HL-60/S4 treated with retinoic acid at 250 ng/mL for 4 days and 3 days (cell line): ENCODE measurements around the gene FUT9.

Experiments
- in situ Hi-C: fragments of 300-500 bp; cut with MboI; formaldehyde crosslinking; loops from 2 replicates; pipeline ENCODE4 v1.7.0; 2022; ENCODE audit warnings: low sequenced_read_pairs

Gene FUT9

GRCh38 chr6:96164802-96165201 lies 149.0 kb downstream of the FUT9 start:
- in situ Hi-C loops, result no loop called here

- in situ Hi-C loops, result no loop called here
Observed at GRCh38 chr6:96171112-96171511, 155.3 kb downstream of the FUT9 start.

GRCh38 chr6:96184798-96185197 lies 169.0 kb downstream of the FUT9 start:
- in situ Hi-C loops, result no loop called here

GRCh38 chr6:96186094-96186493 lies 170.3 kb downstream of the FUT9 start:
- in situ Hi-C loops, result no loop called here

- in situ Hi-C loops, result no loop called here
Observed at GRCh38 chr6:96186516-96187195, 170.9 kb downstream of the FUT9 start.

GRCh38 chr6:96194675-96195074 lies 178.9 kb downstream of the FUT9 start:
- in situ Hi-C loops, result no loop called here

GRCh38 chr6:96195272-96195671 lies 179.5 kb downstream of the FUT9 start:
- in situ Hi-C loops, result no loop called here

- in situ Hi-C loops, result no loop called here
Observed at GRCh38 chr6:96196633-96197032, 180.9 kb downstream of the FUT9 start.

GRCh38 chr6:96197241-96197640 lies 181.5 kb downstream of the FUT9 start:
- in situ Hi-C loops, result no loop called here

- in situ Hi-C loops, result no loop called here
Observed at GRCh38 chr6:96202571-96202970, 186.8 kb downstream of the FUT9 start.

- in situ Hi-C loops, result no loop called here
Observed at GRCh38 chr6:96211341-96211740, 195.6 kb downstream of the FUT9 start.

GRCh38 chr6:96212066-96212465 lies 196.3 kb downstream of the FUT9 start:
- in situ Hi-C loops, result no loop called here

- in situ Hi-C loops, result no loop called here
Observed at GRCh38 chr6:96213784-96214183, 198.0 kb downstream of the FUT9 start.

- in situ Hi-C loops, result no loop called here
Observed at GRCh38 chr6:96223695-96224094, 207.9 kb downstream of the FUT9 start.

- in situ Hi-C loops, result no loop called here
Observed at GRCh38 chr6:96227135-96227534, 211.4 kb downstream of the FUT9 start.

GRCh38 chr6:96234444-96234843 lies 218.7 kb downstream of the FUT9 start:
- in situ Hi-C loops, result no loop called here

GRCh38 chr6:96235927-96236326 lies 220.2 kb downstream of the FUT9 start:
- in situ Hi-C loops, result no loop called here

- in situ Hi-C loops, result no loop called here
Observed at GRCh38 chr6:96236471-96236870, 220.7 kb downstream of the FUT9 start.

- in situ Hi-C loops, result no loop called here
Observed at GRCh38 chr6:96237638-96238347, 222.0 kb downstream of the FUT9 start.

- in situ Hi-C loops, result no loop called here
Observed at GRCh38 chr6:96246563-96246962, 230.8 kb downstream of the FUT9 start.

- in situ Hi-C loops, result no loop called here
Observed at GRCh38 chr6:96249755-96250154, 234.0 kb downstream of the FUT9 start.

GRCh38 chr6:96257751-96258150 lies 242.0 kb downstream of the FUT9 start:
- in situ Hi-C loops, result no loop called here
